Measurements from ENCODE around the gene AKAP13.

GRCh38 chr15:85337425-85338074 lies 42.9 kb upstream of the AKAP13 start:
- TF ChIP-seq L3MBTL2 (conservative IDR thresholded peaks at IDR 0.05) (no peak), CTBP1 (IDR thresholded peaks at IDR 0.05; ENCODE audit: borderline replicate concordance) (no peak), FOXM1 (IDR thresholded peaks at IDR 0.05; ENCODE audit: borderline replicate concordance) (no peak), SP1 (IDR thresholded peaks at IDR 0.05) (no peak), ELF4 (IDR thresholded peaks at IDR 0.05) (no peak), FOXK2 (IDR thresholded peaks at IDR 0.05) (no peak), TARDBP (IDR thresholded peaks at IDR 0.05) (no peak), PKNOX1 (IDR thresholded peaks at IDR 0.05) (no peak), FOXA1 (IDR thresholded peaks at IDR 0.05) (no peak), BHLHE40 (IDR thresholded peaks at IDR 0.05; ENCODE audit: borderline replicate concordance) (no peak), ARNT (IDR thresholded peaks at IDR 0.05) (no peak), SUZ12 (IDR thresholded peaks at IDR 0.05) (no peak), HDGF (IDR thresholded peaks at IDR 0.05; ENCODE audit: borderline replicate concordance) (no peak)

All from HEK293T (cell line).